Glutamatergic neuron (in vitro differentiated cells): ENCODE data around the gene SLC66A2. TPM values are rescaled to one million over a fixed set of nuclear protein-coding genes. Genes with fewer than 3 reads are reported as not detected.

ENCODE experiments used
- DNase-seq: peaks from one replicate; pipeline ENCODE4 v3.0.0; 2022
- H3K27ac Mint-ChIP-seq: one replicate; pipeline ENCODE4 v1.8.0; 2020; ENCODE audit warnings: mild to moderate bottlenecking, mixed read lengths, inconsistent platforms; ENCODE audit not compliant: unreplicated experiment
- H3K27me3 Mint-ChIP-seq: one replicate; pipeline ENCODE4 v1.8.0; 2020; ENCODE audit warnings: mild to moderate bottlenecking, moderate library complexity, mixed read lengths, inconsistent platforms; ENCODE audit not compliant: unreplicated experiment
- H3K36me3 Mint-ChIP-seq: one replicate; pipeline ENCODE4 v1.8.0; 2020; ENCODE audit warnings: mild to moderate bottlenecking, mixed read lengths, inconsistent platforms; ENCODE audit not compliant: unreplicated experiment
- H3K4me1 Mint-ChIP-seq: one replicate; pipeline ENCODE4 v1.8.0; 2020; ENCODE audit warnings: mild to moderate bottlenecking, low read depth, mixed read lengths, inconsistent platforms; ENCODE audit not compliant: unreplicated experiment
- H3K4me3 Mint-ChIP-seq: one replicate; pipeline ENCODE4 v1.8.0; 2020; ENCODE audit warnings: mild to moderate bottlenecking, mixed read lengths, inconsistent platforms; ENCODE audit not compliant: unreplicated experiment
- H3K9me3 Mint-ChIP-seq: one replicate; pipeline ENCODE4 v1.8.0; 2020; ENCODE audit warnings: mild to moderate bottlenecking, moderate library complexity, mixed read lengths, inconsistent platforms; ENCODE audit not compliant: unreplicated experiment
- CTCF ChIP-seq: fragments of 200-600 bp; sonication (generic); IDR thresholded peaks from one replicate; pipeline ENCODE4 v1.5.0; 2021; ENCODE audit not compliant: partially characterized antibody, unreplicated experiment
- total RNA-seq: library from RNA; stranded (reverse); fragmentation: NEBNext Ultra II Directional; extraction: Animal tissue kit (Norgen Biotek cat#: 25700); gene quantifications from one replicate; pipeline ENCODE4 v1.2.1, GENCODE V29; 2021; ENCODE audit not compliant: unreplicated experiment

The SLC66A2 gene
- total RNA-seq, 1 donor from 2014 or later, result 56.6 TPM

DNA sequence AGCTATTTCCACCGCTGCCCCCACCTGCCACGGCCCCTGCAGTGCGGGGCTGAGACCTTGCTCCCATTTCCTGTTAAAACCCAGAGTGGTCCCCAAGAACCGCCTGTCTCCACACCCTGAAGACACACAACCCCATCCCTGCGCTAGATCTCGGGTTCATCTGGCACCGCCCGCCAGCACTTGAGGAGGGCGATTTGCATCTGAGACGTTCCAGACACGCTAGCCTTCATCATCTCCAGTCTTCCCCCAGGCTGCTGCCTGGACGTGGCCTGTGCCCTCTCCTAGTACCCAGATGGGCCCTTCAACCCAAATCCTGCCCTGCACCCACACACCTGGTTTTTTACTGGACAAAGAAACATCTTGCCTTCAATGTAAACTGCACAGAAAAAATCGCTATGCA, 49.8 kb downstream of the SLC66A2 start:
- H3K4me3 Mint-ChIP-seq, result no peak overlapping the region

DNA sequence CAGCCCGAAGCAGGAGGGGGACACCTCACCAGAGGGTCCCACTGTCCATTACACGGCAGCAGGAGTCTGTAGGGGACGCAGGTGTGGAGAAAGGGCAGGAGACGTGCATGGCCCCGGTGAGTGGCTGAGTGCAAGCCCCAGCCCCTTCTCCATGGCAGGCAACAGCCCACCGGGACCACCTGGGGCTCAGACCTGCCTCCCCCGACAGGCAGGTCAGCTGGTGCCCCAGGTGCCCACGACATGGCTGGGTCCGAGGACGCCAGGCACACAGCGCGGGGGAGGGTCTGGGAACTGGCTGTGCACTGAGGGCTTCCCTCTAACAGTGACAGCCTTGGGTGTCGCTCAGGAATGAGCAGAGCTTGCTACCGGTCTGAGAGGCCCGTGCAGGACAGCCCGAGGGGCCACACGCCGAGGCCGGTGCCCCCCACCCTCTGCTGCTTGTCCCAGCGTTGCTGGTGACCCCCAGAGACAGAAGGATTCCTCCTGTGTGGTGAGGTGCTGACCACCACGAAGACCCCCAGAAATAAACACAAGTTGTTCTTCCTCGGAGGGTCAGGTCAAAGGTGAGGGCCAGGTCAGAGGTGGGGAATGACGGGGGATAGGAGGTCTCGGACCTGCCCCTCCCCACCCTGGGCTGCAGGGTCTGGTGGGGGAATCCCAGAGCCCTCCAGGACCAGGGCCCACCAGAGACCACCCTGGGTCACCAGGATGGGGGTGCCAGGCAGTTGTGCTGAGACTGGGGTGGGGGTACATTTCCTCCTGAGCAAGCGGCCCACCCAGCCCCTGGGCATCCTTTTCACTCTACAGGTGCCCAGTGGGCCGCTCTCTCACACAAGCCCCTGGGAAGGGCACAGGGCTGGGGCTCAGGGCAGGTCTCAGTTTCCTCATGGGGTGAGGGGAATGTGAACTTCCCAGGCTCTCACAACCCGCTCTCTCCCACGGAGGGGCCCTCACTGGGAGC, 50.6 kb downstream of the SLC66A2 start:
- Mint-ChIP-seq H3K9me3 (peaks cover 38% of the 10 kb centered on the region), H3K27ac (no peak overlapping the region), H3K36me3 (peaks cover 47% of the 10 kb centered on the region), H3K4me3 (no peak overlapping the region), H3K27me3 (peaks cover 14% of the 10 kb centered on the region), H3K4me1 (no peaks in the 10 kb centered on the region)
- DNase-seq, result no peak
- no peak for TF ChIP-seq CTCF

More for the DNA sequence above, 49.8 kb downstream of the SLC66A2 start:
- no peak for DNase-seq
- Mint-ChIP-seq H3K27ac (peak overlapping the region; percentile 52), H3K27me3 (peaks cover 14% of the 10 kb centered on the region), H3K36me3 (peaks cover 48% of the 10 kb centered on the region), H3K4me1 (no peaks in the 10 kb centered on the region), H3K9me3 (peaks cover 37% of the 10 kb centered on the region)
- TF ChIP-seq CTCF, result no peak

DNA sequence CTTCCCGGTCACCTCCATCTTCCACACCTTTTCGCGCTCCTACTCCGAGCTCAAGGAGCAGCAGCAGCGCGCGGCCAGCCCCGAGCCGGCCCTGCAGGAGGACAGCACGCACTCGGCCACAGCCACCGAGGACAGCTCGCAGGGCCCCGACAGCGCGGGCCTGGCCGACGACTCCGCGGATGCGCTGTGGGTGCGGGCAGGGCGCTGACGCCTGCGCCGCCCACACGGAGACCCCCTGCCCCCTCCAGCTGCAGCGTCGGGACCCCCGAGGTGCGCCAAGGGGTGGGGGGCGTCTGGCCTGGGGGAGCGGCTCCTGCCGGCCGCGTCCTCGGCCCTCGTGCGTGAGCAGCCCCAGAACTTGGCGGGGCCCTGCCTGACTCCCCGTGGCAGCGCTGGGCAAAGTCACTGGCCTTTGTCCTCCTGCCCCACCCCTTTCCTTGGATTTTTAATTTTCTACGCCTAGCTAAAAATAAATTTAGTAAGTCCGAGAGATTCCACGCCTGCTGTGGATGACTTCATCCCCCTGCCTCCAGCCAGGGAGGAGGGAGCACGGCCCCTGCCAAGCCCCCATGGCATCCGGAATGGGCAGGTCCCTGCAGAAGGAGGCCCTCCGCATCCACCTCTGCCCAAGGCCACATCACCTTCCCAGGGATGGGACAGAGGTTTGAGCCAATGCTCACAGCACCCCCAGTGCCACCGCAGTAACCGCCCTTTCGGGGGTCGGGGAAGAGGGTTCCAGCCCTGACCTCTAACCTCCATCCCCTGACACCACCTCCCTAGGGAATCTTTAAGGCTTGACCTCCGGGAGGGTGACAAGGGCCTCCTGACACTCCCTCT, 51.6 kb downstream of the SLC66A2 start:
- H3K4me3 Mint-ChIP-seq, result no peak overlapping the region
- peaks cover 52% of the 10 kb centered on the region for H3K36me3 Mint-ChIP-seq
- no peaks in the 10 kb centered on the region for H3K4me1 Mint-ChIP-seq
- DNase-seq, result no peak
- peaks cover 16% of the 10 kb centered on the region for H3K27me3 Mint-ChIP-seq
- peaks cover 44% of the 10 kb centered on the region for H3K9me3 Mint-ChIP-seq
- no peak for TF ChIP-seq CTCF
- no peak overlapping the region for H3K27ac Mint-ChIP-seq

DNA sequence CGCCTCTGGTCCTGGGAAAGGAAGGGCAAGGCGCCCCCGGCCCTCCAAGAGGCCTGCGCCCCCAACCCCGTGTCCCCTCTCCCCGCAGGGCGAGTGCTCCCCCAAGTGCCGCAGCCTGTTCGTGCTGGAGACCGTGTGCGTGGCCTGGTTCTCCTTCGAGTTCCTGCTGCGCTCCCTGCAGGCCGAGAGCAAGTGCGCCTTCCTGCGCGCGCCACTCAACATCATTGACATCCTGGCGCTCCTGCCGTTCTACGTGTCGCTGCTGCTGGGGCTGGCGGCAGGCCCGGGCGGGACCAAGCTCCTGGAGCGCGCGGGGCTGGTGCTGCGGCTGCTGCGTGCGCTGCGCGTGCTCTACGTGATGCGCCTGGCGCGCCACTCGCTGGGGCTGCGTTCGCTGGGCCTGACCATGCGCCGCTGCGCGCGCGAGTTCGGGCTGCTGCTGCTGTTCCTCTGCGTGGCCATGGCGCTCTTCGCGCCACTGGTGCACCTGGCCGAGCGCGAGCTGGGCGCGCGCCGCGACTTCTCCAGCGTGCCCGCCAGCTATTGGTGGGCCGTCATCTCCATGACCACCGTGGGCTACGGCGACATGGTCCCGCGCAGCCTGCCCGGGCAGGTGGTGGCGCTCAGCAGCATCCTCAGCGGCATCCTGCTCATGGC, 52.4 kb downstream of the SLC66A2 start:
- DNase-seq, result no peak
- no peak overlapping the region for H3K27ac Mint-ChIP-seq
- TF ChIP-seq CTCF, result no peak
- peaks cover 16% of the 10 kb centered on the region for H3K27me3 Mint-ChIP-seq
- peaks cover 46% of the 10 kb centered on the region for H3K9me3 Mint-ChIP-seq
- peaks cover 58% of the 10 kb centered on the region for H3K36me3 Mint-ChIP-seq
- H3K4me3 Mint-ChIP-seq, result no peak overlapping the region
- no peaks in the 10 kb centered on the region for H3K4me1 Mint-ChIP-seq
